Activated CD8-positive, alpha-beta T cell treated with anti-CD3 and anti-CD28 coated beads, Interleukin-2, amount 10 ng/mL, durations not matched to agents 7 days and 5 days (primary cell): Measurements from ENCODE around the gene CREB1. TPM values are rescaled to one million over a fixed set of nuclear protein-coding genes. Genes with fewer than 3 reads are reported as not detected.

ENCODE experiments used
- ATAC-seq: fragments of 150-1000 bp; cut with Tn5 transposase; one replicate; pipeline ENCODE4 v1.10.0; 2021; ENCODE audit warnings: moderate library complexity
- CTCF ChIA-PET: fragments of 350-600 bp; sonication (Branson Sonifier 250); formaldehyde crosslinking; loops from one replicate; lab custom pipeline; 2021; ENCODE audit warnings: antibody characterized with exemption; lab: Charles Lee
- POLR2A ChIA-PET: fragments of 350-600 bp; sonication (Branson Sonifier 250); formaldehyde crosslinking; loops from one replicate; lab custom pipeline; 2021; ENCODE audit warnings: antibody characterized with exemption; lab: Charles Lee
- DNase-seq: peaks from one replicate; pipeline ENCODE4 v3.0.0-alpha.2; 2020
- H3K27ac Mint-ChIP-seq: one replicate; pipeline ENCODE4 v1.8.0; 2021; ENCODE audit warnings: mild to moderate bottlenecking, mixed read lengths
- H3K27me3 Mint-ChIP-seq: one replicate; pipeline ENCODE4 v1.8.0; 2021; ENCODE audit warnings: low read depth, mixed read lengths
- H3K36me3 Mint-ChIP-seq: one replicate; pipeline ENCODE4 v1.8.0; 2021; ENCODE audit warnings: low read depth, mixed read lengths
- H3K4me1 Mint-ChIP-seq: one replicate; pipeline ENCODE4 v1.8.0; 2021; ENCODE audit warnings: low read depth, mixed read lengths
- H3K4me3 Mint-ChIP-seq: one replicate; pipeline ENCODE4 v1.8.0; 2021; ENCODE audit warnings: mild to moderate bottlenecking, mixed read lengths
- H3K9me3 Mint-ChIP-seq: one replicate; pipeline ENCODE4 v1.8.0; 2022; ENCODE audit warnings: mixed read lengths; ENCODE audit not compliant: insufficient read depth
- total RNA-seq, 2 experiments: library from RNA; stranded (reverse); gene quantifications; one replicate each; pipeline ENCODE4 v1.2.3, GENCODE V29; 2021

CREB1 gene
- total RNA-seq, 2 experiments from 2014 or later: 87.6 to 103 TPM

DNA sequence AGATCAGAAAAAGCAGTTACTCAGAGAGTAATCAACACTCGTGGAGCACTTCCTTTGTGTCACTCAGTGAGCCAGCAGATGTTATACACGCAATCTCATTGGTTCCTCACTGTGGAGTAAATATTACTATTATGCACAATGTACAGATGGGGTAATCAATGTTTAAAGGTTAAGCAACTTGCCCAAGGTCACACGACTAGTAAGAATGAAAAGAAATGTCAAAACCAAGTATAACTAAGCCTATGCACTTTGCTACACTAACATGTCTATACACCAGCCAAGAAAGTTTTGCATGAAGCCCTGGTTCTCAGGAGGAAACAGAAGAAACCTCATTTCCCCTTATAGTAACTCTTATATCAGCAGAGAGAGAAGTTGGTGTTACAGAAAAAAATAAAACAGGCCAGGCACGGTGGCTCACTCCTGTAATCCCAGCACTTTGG, 90.0 kb downstream of the CREB1 start:
- peak overlapping the region; percentile 56 for H3K27ac Mint-ChIP-seq
- POLR2A ChIA-PET: interaction anchor here (1.1 kb wide), 1 partner anchor 72 kb away, joined by 3 read pairs; no protein-coding TSS in a partner anchor
- H3K9me3 Mint-ChIP-seq: no peaks in the 10 kb centered on the region
- CTCF ChIA-PET: interaction anchor here (1.2 kb wide), 1 partner anchor 10 kb away, joined by 3 read pairs; no protein-coding TSS in a partner anchor
- peaks cover 49% of the 10 kb centered on the region for H3K4me1 Mint-ChIP-seq
- H3K4me3 Mint-ChIP-seq: no peak overlapping the region
- DNase-seq (no peak), ATAC-seq (no peak)
- no peaks in the 10 kb centered on the region for H3K27me3 Mint-ChIP-seq
- H3K36me3 Mint-ChIP-seq: peaks cover 60% of the 10 kb centered on the region

DNA sequence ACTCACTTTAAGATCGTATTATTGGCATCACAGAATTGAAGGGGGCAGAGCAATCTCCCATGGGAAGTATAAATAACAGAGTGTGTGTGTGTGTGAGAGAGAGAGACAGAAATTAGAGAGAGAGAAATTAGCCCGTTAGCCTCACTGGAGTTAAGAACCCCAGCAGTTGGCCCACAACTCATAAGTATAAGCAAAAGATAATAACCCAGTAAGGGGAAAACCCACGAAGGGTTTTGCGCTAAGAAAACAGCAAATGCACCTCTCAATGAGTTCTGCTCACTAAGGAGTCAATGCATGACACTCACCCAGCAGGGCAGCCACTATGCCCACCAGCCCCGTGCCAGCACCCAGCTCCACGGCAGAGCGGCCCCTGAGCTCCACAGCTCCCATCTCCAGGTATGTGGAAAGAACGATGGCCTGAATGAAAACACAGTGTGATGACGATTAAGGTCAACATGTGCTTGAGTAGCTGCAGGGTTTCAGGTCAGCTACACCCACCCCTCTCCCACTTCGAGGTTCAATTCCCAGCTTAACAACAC, 91.8 kb downstream of the CREB1 start:
- Mint-ChIP-seq H3K36me3 (peaks cover 54% of the 10 kb centered on the region), H3K9me3 (no peaks in the 10 kb centered on the region), H3K4me3 (no peak overlapping the region), H3K4me1 (peaks cover 58% of the 10 kb centered on the region), H3K27ac (peak overlapping the region; percentile 8), H3K27me3 (no peaks in the 10 kb centered on the region)
- CTCF ChIA-PET: interaction anchor here (1.1 kb wide), 1 partner anchor 13 kb away, joined by 3 read pairs; no protein-coding TSS in a partner anchor
- ATAC-seq: no peak
- no peak for DNase-seq
- POLR2A ChIA-PET: no interaction called here

GRCh38 chr2:207624185-207625013, 94.6 kb downstream of the CREB1 start:
- peaks cover 64% of the 10 kb centered on the region for H3K4me1 Mint-ChIP-seq

GRCh38 chr2:207625014-207625907, 95.5 kb downstream of the CREB1 start, which contains the start of gene METTL21A:
Gene METTL21A, minus strand, starts transcription at chr2:207625394. Its CDS starts 1,019 bp downstream, at chr2:207624375.
- POLR2A ChIA-PET: interaction anchor here (0.6 to 3.7 kb wide), 25 partner anchors 8 to 860 kb away, joined by 3 to 60 read pairs (median 4); partner anchors contain the start of genes CCNYL1, CREB1, FASTKD2 and MDH1B

More at GRCh38 chr2:207624185-207625013, 94.6 kb downstream of the CREB1 start:
- ChIA-PET POLR2A (interaction anchor here (0.7 to 3.7 kb wide), 20 partner anchors 9 to 642 kb away, joined by 3 to 60 read pairs (median 4); partner anchors contain the start of genes CCNYL1, CREB1 and PIKFYVE), CTCF (interaction anchor here (0.6 to 3.4 kb wide), 13 partner anchors 15 to 348 kb away, joined by 3 to 20 read pairs (median 5); partner anchors contain the start of gene CCNYL1)
- Mint-ChIP-seq H3K4me3 (peak overlapping the region; percentile 93), H3K27ac (peak overlapping the region; percentile 95), H3K27me3 (no peaks in the 10 kb centered on the region), H3K9me3 (no peaks in the 10 kb centered on the region), H3K36me3 (peaks cover 38% of the 10 kb centered on the region)
- peak; percentile 78 for DNase-seq
- peak; percentile 45 for ATAC-seq

DNA sequence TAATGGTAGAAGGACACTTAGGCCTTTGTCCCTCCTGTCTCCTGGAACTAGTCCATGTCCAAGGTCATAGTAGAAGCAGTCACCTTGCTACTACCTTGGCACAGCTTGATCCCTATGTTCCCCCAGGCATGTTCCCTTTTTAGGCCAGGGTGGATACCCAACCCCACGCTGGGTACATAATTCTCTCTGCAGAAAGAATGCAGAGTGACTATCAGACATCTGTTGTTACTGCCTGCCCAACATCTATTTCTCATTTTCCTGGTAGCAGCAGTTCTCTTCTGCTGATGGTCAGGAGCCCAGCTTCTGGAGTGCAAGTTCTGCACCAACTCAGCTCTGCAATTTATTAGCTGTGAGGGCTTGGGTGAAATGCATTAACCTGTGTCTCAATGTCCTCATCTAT, 99.8 kb downstream of the CREB1 start:
- no peak overlapping the region for H3K4me3 Mint-ChIP-seq
- POLR2A ChIA-PET: no interaction called here
- H3K27ac Mint-ChIP-seq: no peak overlapping the region
- peaks cover 20% of the 10 kb centered on the region for H3K4me1 Mint-ChIP-seq
- no peak for DNase-seq
- H3K36me3 Mint-ChIP-seq: no peaks in the 10 kb centered on the region
- H3K9me3 Mint-ChIP-seq: no peaks in the 10 kb centered on the region
- CTCF ChIA-PET: interaction anchor here (1.2 kb wide), 1 partner anchor 10 kb away, joined by 3 read pairs; no protein-coding TSS in a partner anchor
- ATAC-seq: no peak
- H3K27me3 Mint-ChIP-seq: no peaks in the 10 kb centered on the region

More at GRCh38 chr2:207625014-207625907, 95.5 kb downstream of the CREB1 start, which contains the start of gene METTL21A:
- DNase-seq (peak; percentile 94), ATAC-seq (peak; percentile 80)
- H3K27ac Mint-ChIP-seq: peak within 1 kb of the TSS; percentile 95
- peaks cover 58% of the 10 kb centered on the region for H3K4me1 Mint-ChIP-seq
- CTCF ChIA-PET: interaction anchor here (0.6 to 3.4 kb wide), 27 partner anchors 10 to 415 kb away, joined by 3 to 20 read pairs (median 4); partner anchors contain the start of gene CCNYL1
- H3K4me3 Mint-ChIP-seq: peak within 1 kb of the TSS; percentile 93
- H3K9me3 Mint-ChIP-seq: no peaks in the 10 kb centered on the region
- no peaks in the 10 kb centered on the region for H3K27me3 Mint-ChIP-seq
- H3K36me3 Mint-ChIP-seq: peaks cover 33% of the 10 kb centered on the region

GRCh38 chr2:207630491-207630890, 100.7 kb downstream of the CREB1 start:
- DNase-seq (no peak), ATAC-seq (no peak)
- H3K27ac Mint-ChIP-seq: no peak overlapping the region
- CTCF ChIA-PET: interaction anchor here (1.2 kb wide), 1 partner anchor 9 kb away, joined by 3 read pairs; no protein-coding TSS in a partner anchor
- H3K36me3 Mint-ChIP-seq: no peaks in the 10 kb centered on the region
- peaks cover 19% of the 10 kb centered on the region for H3K4me1 Mint-ChIP-seq
- no peaks in the 10 kb centered on the region for H3K9me3 Mint-ChIP-seq
- no peaks in the 10 kb centered on the region for H3K27me3 Mint-ChIP-seq
- POLR2A ChIA-PET: interaction anchor here (0.6 kb wide), 1 partner anchor 254 kb away, joined by 4 read pairs; no protein-coding TSS in a partner anchor
- H3K4me3 Mint-ChIP-seq: no peak overlapping the region

DNA sequence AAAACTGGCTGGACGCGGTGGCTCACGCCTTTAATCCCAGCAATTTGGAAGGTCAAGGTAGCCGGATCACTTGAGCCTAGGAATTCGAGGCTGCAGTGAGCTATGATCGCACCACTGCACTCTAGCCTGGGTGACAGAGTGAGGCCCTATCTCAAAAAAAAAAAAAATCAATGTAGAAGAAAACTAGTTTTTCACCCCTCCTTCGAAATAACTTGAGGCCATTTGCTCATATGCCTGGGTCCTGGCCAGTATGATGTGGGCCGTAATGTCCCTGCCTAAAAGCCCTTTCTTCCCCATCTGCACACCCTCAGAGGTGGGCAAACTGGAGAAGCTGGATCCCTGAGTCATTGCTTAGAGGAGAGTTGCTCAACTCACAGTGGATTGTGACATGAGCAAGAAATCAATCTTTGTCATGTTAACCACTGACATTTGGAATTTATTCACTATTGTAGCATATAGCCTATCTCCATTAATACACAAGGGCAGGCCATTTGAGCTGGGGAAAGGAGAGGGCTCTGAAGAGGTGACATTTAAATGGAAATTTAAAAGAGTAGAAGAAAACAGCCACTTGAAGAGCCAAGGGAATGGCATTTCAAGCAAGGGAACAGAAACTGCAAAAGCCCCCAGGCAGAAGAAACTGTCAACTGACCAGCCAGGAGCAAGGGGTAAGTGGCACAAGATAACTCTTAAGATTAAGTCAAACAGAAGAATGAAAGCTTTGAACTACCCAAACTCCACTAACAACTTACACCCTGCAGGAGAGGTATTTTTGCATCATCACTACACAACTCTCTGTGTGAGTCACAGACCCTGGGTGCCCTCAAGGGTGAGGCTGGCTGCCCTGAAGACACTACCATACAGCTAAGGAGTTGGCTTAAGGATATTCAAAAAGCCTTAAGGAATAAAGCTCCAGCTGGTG, 103.1 kb downstream of the CREB1 start:
- ChIA-PET CTCF (interaction anchor here (0.6 to 1.2 kb wide), 5 partner anchors 15 to 343 kb away, joined by 3 to 4 read pairs (median 3); partner anchors contain the start of gene CREB1), POLR2A (interaction anchor here (1.1 to 1.9 kb wide), 2 partner anchors 8 to 78 kb away, joined by 4 to 6 read pairs; partner anchors contain the start of genes CCNYL1 and METTL21A)
- H3K9me3 Mint-ChIP-seq: no peaks in the 10 kb centered on the region
- DNase-seq (no peak), ATAC-seq (peak; percentile 47)
- no peak overlapping the region for H3K27ac Mint-ChIP-seq
- H3K4me3 Mint-ChIP-seq: no peak overlapping the region
- peaks cover under 1% of the 10 kb centered on the region for H3K4me1 Mint-ChIP-seq
- no peaks in the 10 kb centered on the region for H3K36me3 Mint-ChIP-seq
- H3K27me3 Mint-ChIP-seq: no peaks in the 10 kb centered on the region

- no peaks in the 10 kb centered on the region for H3K36me3 Mint-ChIP-seq
- no peak overlapping the region for H3K4me3 Mint-ChIP-seq
- no peak for DNase-seq
- H3K27me3 Mint-ChIP-seq: no peaks in the 10 kb centered on the region
- no peaks in the 10 kb centered on the region for H3K4me1 Mint-ChIP-seq
- H3K9me3 Mint-ChIP-seq: no peaks in the 10 kb centered on the region
- no peak overlapping the region for H3K27ac Mint-ChIP-seq
- ATAC-seq: no peak
- ChIA-PET POLR2A (interaction anchor here (1.1 to 1.9 kb wide), 2 partner anchors 8 to 78 kb away, joined by 4 to 6 read pairs; partner anchors contain the start of genes CCNYL1 and METTL21A), CTCF (interaction anchor here (0.6 to 1.2 kb wide), 6 partner anchors 14 to 342 kb away, joined by 3 to 4 read pairs (median 3); partner anchors contain the start of gene CREB1)
Observed at GRCh38 chr2:207633686-207634085, 103.9 kb downstream of the CREB1 start.

DNA sequence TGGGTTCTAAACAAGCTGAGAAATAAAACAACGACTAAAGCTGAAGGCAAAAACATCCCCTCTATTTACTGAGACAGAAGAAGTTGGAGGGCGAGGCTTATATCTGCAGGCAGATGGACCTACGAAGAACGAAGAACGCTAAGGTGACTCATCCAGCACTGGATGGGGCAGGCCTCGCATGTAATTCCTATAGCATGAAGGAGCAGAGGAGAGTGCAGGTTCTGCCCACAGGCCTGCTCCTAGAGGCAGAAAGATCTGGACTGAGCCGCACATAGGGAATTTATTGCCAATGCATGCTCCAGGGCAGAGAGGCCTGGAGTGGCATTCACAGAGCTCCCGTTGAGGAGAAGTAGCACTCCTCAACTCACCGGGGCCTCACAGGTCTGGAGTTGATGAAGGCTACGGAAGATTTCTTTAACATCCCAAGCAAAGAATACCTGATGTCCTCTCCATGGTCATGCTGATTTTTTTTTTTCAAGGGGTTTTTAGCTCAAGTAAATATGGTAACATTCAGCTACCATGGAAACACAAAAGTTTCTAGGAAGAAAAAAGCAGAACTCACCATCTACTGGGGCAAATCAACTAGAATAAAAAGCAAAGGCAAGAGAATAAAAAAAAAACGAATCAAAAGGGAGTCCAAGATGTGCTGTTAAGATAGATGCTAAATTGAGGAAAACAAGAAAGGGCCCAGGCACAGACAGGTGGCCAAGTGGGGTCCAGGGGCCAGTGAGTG, 105.9 kb downstream of the CREB1 start:
- Mint-ChIP-seq H3K4me3 (no peak overlapping the region), H3K27ac (no peak overlapping the region), H3K9me3 (peaks cover under 1% of the 10 kb centered on the region), H3K4me1 (no peaks in the 10 kb centered on the region), H3K36me3 (no peaks in the 10 kb centered on the region), H3K27me3 (no peaks in the 10 kb centered on the region)
- ATAC-seq (no peak), DNase-seq (no peak)
- ChIA-PET CTCF (interaction anchor here (0.7 to 1.0 kb wide), 4 partner anchors 9 to 110 kb away, joined by 3 to 4 read pairs (median 4); no protein-coding TSS in a partner anchor), POLR2A (interaction anchor here (1.4 kb wide), 1 partner anchor 10 kb away, joined by 4 read pairs; the partner anchor contains the start of gene METTL21A)
